ENCODE data around the gene ADAM11. TPM values are rescaled to one million over a fixed set of nuclear protein-coding genes. Genes with fewer than 3 reads are reported as not detected.

Gene ADAM11
- total RNA-seq, 4 donors from 2014 or later = under 0.01 to 0.98 (median 0.64) TPM

DNA sequence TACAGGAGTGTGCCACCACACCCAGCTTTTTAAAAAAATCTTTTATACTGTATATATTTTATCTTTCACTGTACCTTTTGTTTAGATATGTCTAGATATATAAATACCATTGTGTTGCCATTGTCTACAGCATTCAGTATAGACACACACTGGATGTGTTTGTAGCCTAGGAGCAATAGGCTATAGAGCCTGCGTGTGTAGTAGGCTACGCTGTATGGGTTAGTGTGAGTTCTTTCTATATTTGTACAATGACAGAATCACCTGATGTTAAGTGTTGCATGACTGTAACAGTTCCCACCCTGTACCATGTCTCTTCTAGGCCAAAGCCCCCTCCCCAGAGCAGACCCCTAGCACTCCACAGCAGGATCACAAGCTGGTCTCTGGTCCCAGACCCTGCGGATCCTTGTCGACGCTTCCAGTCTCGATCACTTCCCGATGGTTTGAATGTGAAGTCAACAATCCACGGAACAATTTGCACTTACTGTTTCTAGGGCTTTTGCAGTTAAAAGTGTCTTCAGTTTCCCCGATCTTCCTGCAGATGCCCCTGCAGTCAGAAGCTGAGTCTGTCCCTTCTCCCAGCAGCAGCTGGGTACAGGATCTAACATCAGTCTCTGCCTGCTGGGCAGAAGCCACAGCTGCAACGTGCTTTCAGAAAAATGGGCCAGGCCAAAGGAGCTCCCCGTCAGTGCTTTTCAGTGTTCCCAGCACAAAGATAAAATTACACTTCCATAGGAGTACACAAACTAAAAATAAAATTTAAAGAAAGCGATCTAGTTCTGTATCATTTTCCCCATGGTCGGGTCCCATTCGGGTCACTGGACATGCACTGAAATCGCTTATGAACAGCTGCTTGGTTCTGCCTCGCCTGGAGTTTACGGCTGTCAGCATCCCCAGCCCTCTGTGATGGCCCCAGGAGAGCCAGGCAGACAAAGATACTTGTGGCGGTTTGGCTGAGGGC, 35.4 kb downstream of the ADAM11 start:
- no peak for DNase-seq (ENCODE audit: extremely low spot score)
- no peaks in the 10 kb centered on the region for H3K27me3 ChIP-seq
- peak overlapping the region in 2 of 4 donors; percentile 10 to 50 for H3K4me3 ChIP-seq
- peaks cover 44 to 53% (median 51%) of the 10 kb centered on the region in 4 donors for H3K4me1 ChIP-seq
- H3K27ac ChIP-seq (replicated peaks in 1 of 4) = peak overlapping the region; percentile 84 to 91 (median 86)
- H3K36me3 ChIP-seq = no peaks in the 10 kb centered on the region
- 69% methylated on average over 18 of the region's 18 CpGs for WGBS
- TF ChIP-seq EP300 (IDR thresholded peaks at IDR 0.05) (no peak), CTCF (IDR thresholded peaks at IDR 0.05) (no peak), POLR2AphosphoS5 (IDR thresholded peaks at IDR 0.05) (no peak), POLR2A (IDR thresholded peaks at IDR 0.05; ENCODE audit: low read depth) (no peak)
- no peaks in the 10 kb centered on the region for H3K9me3 ChIP-seq
- intact Hi-C loops (cut with DNase I) = no loop called here

- 44% methylated on average over 10 of the region's 10 CpGs for WGBS
- H3K27me3 ChIP-seq = no peaks in the 10 kb centered on the region
- intact Hi-C loops (cut with DNase I) = no loop called here
- peak overlapping the region; percentile 84 to 91 (median 86) for H3K27ac ChIP-seq (replicated peaks in 1 of 4)
- H3K9me3 ChIP-seq = no peaks in the 10 kb centered on the region
- no peak for DNase-seq (ENCODE audit: extremely low spot score)
- no peaks in the 10 kb centered on the region for H3K36me3 ChIP-seq
- peak overlapping the region in 2 of 4 donors; percentile 10 to 50 for H3K4me3 ChIP-seq
- peaks cover 45 to 60% (median 55%) of the 10 kb centered on the region in 4 donors for H3K4me1 ChIP-seq
- TF ChIP-seq CTCF (IDR thresholded peaks at IDR 0.05) (no peak), POLR2A (IDR thresholded peaks at IDR 0.05; ENCODE audit: low read depth) (no peak), POLR2AphosphoS5 (IDR thresholded peaks at IDR 0.05) (no peak), EP300 (IDR thresholded peaks at IDR 0.05) (no peak)
Measured at GRCh38 chr17:44794851-44795413, 36.1 kb downstream of the ADAM11 start.

- Histone ChIP-seq H3K4me1 (peaks cover 45 to 64% (median 57%) of the 10 kb centered on the region in 4 donors), H3K27me3 (no peaks in the 10 kb centered on the region), H3K4me3 (peak overlapping the region; percentile 29 to 50 (median 40)), H3K36me3 (no peaks in the 10 kb centered on the region), H3K9me3 (no peaks in the 10 kb centered on the region), H3K27ac (replicated peaks in 1 of 4) (peak overlapping the region; percentile 84 to 91 (median 86))
- intact Hi-C loops (cut with DNase I) = no loop called here
- TF ChIP-seq CTCF (IDR thresholded peaks at IDR 0.05) (no peak), POLR2A (IDR thresholded peaks at IDR 0.05; ENCODE audit: low read depth) (no peak), EP300 (IDR thresholded peaks at IDR 0.05) (no peak), POLR2AphosphoS5 (IDR thresholded peaks at IDR 0.05) (no peak)
- no peak for DNase-seq (ENCODE audit: extremely low spot score)
- 69% methylated on average over 9 of the region's 9 CpGs for WGBS
Measured at GRCh38 chr17:44795421-44795820, 36.6 kb downstream of the ADAM11 start.

DNA sequence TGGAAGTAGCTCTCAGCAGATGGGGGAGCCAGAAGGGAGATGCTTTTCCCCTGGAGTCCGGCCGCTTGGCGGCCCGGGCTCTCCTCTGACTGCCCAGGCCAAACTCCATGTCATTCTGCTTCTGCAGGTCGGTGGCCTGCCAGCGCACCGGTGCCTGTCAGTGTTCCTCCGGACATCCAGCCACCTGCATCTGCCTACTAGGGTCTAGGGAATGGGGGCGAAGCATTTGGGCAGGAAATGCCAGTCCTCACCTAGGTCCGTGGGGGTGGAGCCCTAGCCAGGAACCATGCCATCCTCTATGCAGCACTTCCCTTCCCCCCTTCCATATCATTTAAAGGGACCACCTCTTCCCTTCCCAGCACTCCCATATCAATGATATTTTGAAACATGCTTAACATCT, 37.1 kb downstream of the ADAM11 start:
- no peak for DNase-seq (ENCODE audit: extremely low spot score)
- intact Hi-C loops (cut with DNase I) = no loop called here
- Histone ChIP-seq H3K27me3 (no peaks in the 10 kb centered on the region), H3K36me3 (no peaks in the 10 kb centered on the region), H3K4me3 (peak overlapping the region; percentile 29 to 50 (median 40)), H3K9me3 (no peaks in the 10 kb centered on the region), H3K27ac (replicated peaks in 1 of 4) (peak overlapping the region; percentile 84 to 91 (median 86)), H3K4me1 (peaks cover 45 to 69% (median 59%) of the 10 kb centered on the region in 4 donors)
- 56% methylated on average over 9 of the region's 10 CpGs for WGBS
- TF ChIP-seq POLR2A (IDR thresholded peaks at IDR 0.05; ENCODE audit: low read depth) (no peak), CTCF (IDR thresholded peaks at IDR 0.05) (no peak), EP300 (IDR thresholded peaks at IDR 0.05) (no peak), POLR2AphosphoS5 (IDR thresholded peaks at IDR 0.05) (no peak)

All from esophagus muscularis mucosa (tissue), 4 donors.